GM18907 (cell line): ENCODE data around the gene RASEF.
A peak's percentile ranks its signal among the peaks of the same experiment; 100 is the strongest.

Experiments used
- ATAC-seq: cut with Tn5 transposase; IDR thresholded peaks from one replicate; pipeline ENCODE4 v1.9.1; 2021; ENCODE audit warnings: mild to moderate bottlenecking, moderate library complexity; ENCODE audit not compliant: unreplicated experiment

Gene RASEF

DNA sequence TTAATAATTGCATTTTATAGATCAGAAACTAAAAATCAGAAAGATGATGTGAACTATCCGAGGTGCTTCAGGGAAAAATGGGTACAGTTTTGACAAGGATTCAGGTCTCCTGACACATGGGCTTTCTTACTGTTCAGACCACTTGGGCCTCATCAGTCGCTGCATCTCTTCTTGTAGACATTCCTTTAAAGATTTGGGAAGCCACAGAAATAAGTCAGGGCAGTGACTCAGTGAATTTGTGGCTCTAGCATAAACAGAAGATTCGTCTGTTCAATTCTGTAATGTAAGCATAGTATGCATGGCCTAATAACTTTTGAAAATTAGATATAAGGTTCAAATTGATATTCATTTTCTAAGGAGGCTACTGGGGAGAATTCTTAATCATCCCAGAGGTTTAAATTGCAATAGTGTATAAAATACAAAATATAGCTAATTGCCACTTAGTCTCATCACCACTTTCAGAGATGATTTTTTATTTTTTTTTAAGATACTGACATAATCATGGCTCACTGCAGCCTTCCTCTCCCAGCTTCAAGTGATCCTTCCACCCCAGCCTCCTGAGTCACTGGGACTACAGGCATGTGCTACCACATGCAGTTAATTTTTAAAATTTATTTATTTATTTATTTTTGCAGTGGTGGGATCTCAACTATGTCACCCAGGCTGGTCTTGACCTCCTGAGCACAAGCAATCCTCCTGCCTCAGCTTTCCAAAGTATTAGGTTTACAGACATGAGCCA is 48.9 kb downstream of the RASEF start:
- no peak for ATAC-seq

GRCh38 chr9:83012922-83013838 is 49.8 kb downstream of the RASEF start:
- ATAC-seq, result no peak

DNA sequence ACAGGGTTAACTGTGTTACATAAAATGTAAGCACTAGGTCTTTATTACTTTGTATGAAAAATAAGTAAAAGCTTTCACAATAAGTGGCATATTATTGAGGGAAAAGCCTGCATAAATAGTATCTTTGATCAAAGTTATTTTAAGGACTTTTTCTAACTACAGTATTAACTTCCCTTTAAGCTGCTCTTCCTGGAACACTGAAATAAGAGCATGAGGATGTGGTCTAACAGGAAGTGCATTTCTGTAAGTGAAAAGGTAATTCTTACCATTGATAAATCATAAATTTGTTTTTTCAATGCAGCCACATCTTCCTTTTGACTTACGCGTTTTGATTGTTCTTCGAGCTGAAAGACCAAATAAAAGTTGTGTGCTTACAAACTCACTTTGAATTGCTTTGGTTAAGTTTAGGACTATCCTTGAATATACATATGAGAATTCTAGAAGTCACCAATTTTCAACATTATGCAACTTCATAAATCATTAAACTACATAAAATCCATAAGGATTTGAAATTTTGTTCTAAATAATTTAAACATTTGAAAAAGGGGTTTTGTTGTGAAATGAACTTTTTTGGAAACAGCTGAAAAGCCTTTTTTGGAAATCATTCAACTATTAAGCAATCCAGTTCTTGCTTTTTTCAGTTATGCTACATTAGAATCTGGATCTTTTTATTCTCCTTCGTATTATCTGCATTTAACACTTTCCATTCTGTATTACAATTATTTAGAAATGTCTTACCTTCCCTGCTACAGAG is 50.6 kb downstream of the RASEF start:
- ATAC-seq, result no peak

DNA sequence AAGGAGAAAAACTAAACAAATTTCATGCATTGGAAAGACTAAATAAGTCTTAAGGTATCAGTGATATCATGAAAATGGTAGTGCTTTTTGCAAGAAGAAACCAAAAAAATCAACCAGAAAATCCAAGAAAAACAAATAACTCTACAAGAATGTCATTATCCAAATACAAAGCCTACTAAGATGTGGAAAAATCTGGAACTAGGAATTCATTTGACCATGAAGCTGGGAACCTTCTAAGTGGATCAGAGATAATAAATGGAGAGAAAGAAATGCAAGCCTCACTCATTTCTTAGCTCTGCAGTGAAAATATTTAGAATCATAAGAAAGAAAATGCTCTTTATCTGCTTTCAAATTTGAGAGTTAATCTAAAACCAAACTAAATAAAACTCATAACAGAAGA is 51.3 kb downstream of the RASEF start:
- ATAC-seq, result no peak

DNA sequence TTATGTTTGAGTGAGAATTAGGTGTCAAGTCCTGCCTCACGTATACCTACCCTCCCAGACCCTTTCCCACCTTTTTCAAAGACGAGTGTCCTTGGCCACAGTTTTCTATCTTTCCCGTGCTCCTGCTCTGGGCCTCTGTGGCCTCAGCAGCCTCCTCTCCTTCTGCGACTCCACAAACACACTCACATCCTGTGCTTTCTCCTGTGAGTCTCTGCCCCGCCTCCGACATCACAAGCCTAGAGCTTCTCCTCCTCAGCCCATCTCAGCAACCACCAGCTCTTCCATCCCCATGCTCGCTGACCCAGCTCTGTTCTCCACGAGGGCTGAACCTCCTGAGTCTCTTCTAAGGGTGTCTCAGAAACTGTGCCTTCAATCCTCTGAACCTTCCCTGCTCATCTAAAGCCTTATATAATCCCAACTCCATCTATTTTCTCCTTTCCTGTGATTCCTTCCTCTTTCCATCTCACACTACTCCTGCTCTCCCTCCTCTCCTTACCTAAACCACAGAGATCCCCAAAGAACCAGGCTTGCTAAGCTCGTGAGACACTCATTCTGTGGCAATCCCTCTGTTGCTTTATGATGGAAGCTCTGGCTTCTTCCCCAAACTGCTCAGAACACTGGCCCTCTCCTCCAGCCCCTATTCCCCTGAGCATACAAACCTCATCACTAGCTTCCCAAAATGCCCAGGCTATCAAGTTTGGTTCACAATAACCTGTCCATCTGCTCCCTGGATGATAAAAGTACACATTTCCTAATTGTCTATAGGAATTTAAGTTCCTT is 55.2 kb downstream of the RASEF start:
- no peak for ATAC-seq

- peak; percentile 65 for ATAC-seq
These were observed 56.6 kb downstream of the RASEF start for GRCh38 chr9:83006378-83006777.

GRCh38 chr9:83005963-83006362 is 57.0 kb downstream of the RASEF start:
- ATAC-seq, result no peak

DNA sequence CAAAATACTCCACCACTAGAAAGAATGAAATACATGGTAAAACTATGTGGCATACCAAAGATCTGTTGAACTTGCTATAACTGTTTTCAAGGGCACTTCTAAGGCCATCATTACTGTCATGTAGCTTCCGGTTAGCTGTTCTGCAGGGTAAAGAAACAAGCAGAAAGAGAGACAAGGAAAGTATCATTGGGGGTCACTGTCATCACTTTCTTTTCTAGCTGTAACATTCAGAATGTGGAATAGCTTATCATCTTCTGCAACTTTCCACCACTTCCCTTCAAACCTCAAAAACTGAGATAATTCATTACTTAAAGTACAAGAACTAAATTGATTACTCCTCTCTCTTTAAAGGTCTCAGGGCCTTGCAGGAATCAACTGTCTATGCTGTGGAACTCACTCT is 57.6 kb downstream of the RASEF start:
- ATAC-seq, result no peak

GRCh38 chr9:83002329-83002728 is 60.6 kb downstream of the RASEF start:
- ATAC-seq, result no peak

DNA sequence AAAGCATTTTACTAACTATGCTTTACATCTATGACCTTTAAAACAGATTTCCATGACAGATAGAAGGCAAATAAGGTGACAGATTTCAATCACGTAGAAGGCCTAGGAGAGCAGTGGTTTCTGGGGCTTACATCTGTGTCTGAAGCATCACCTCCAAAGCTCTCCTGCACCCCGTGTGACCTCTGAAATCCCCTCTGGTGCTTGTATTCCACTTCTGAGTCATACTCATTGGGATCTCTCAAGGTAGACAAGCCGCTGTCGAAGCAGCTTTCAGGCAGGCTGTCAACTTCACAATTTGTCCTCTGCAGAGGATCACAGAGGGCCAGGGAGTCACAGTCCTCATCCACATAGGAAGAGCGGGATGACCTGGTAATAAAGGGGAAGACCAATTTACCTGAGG is 62.2 kb downstream of the RASEF start:
- no peak for ATAC-seq

- ATAC-seq, result no peak
These were observed 64.5 kb downstream of the RASEF start for GRCh38 chr9:82998409-82998808.

- no peak for ATAC-seq
These were observed 65.3 kb downstream of the RASEF start for GRCh38 chr9:82997476-82998140.

GRCh38 chr9:82996941-82997340 is 66.0 kb downstream of the RASEF start:
- no peak for ATAC-seq

- no peak for ATAC-seq
These were observed 68.9 kb downstream of the RASEF start for GRCh38 chr9:82993856-82994605.

DNA sequence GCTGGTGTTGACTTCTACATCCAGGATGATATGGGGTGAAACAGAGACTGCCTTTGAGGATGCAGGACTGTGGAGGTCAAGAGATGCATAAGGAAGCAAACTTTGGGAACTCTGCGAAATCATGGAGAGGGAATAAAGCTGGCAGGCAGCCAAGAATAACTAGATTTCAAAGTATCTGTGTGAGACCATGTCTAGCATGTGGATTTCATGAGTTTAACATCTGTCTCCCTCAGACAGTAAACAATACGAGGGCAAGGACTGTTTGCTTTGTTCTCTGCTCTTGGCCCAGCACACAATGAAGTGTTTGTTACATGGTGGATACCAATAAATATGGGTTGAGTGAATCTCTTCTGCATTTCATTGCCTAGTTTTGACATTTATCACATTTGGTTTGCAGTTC is 71.3 kb downstream of the RASEF start:
- ATAC-seq, result no peak

DNA sequence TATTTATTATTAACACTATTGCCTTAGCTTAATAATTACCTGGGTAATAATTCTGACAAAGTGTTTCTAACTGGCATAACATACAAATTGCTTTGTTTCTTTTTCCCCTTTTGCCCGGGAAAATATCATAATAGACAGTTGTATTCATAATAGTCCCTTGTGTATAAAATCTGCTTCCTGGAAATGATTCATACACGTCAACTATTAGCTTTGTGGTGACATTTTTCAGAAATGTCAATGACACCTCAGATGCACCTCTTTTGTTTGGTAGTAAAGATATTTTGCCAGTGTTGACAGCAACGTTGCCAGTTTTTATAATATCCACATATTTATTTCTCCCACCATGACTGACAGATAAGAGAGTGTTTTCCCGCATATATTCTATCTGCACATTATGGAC is 73.0 kb downstream of the RASEF start:
- no peak for ATAC-seq

DNA sequence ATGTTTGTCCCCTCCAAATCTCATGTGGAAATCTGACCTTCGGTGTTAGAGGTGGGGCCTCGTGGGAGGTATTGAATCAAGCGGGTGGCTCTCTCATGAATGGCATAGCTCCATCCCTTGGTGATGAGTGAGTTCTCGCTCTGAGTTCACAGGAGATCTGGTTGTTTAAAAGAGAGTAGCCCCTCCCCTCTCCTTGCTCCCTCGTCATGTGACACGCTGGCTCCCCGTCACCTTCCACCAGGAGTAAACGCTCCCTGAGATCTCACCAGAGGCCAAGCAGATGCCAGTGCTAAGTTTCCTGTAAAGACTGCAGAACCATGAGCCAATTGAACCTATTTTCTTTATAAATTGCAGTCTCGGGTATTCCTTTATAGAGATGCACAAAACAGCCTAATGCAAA is 74.5 kb downstream of the RASEF start:
- ATAC-seq, result no peak

GRCh38 chr9:82987370-82988189 is 75.4 kb downstream of the RASEF start:
- no peak for ATAC-seq

- no peak for ATAC-seq
These were observed 81.4 kb downstream of the RASEF start for GRCh38 chr9:82981552-82981951.
